Measurements from ENCODE around the gene CSNK1A1.
"Not testable (repeated sequence)": the region's sequence is repeated elsewhere in the genome, so short reads cannot be mapped to it uniquely, and the experiment has no call there.

Gene CSNK1A1

GRCh38 chr5:149453618-149454415, 97.4 kb downstream of the CSNK1A1 start:
- DNase-seq: no peak

GRCh38 chr5:149452665-149453617, 98.3 kb downstream of the CSNK1A1 start:
- DNase-seq: no peak

DNA sequence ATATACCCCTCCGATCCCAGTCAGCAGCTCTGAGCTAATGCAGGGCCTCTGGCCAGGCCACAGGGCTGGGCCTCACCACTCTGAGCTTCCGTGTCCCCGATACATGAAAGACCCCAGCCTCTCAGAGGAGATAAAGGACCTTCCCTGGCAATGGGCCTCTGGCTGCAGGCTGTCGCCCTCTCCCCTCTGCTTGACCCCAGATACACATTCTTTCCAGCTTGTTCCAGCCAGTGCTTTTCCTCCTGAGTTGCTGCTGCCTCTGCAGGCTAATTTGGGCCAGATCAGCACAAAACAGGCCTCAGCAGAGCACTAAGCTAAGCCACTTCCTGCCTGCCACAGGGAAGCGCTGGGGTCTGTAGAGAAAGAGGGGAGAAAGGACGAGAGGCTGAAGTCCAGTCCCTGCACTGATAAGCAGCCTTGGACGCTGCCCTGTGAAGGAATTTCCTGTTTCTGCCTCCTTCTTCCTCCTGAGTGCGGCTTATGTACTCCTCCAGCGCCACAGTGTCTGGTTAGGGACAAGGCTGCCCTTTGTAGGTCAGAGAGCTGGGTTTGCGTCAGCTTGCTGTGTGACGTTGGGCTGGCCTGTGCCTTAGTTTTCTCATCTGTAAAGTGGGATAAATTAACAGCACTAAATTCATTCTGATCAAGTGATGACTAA, 99.1 kb downstream of the CSNK1A1 start:
- no peak for DNase-seq

DNA sequence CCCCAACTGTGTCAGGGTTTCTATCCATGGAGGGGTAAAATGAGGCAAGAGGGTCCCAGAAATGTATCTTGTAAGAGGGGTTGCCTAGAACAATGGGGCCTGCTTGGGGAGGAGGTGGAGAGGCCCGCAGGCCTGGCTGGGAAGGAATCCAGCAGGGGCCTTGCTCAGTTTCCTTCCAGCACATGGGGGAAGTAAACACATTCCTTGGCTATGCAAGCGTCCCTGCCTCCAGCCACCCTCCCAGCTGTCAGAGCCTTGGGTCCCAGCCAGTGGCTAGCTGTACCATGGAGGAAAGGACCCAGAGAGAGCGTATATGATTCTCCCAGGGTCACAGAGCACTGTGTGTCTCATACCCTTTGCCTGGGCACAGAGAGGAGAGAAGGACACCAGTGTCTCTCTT, 101.0 kb downstream of the CSNK1A1 start:
- DNase-seq: no peak

DNA sequence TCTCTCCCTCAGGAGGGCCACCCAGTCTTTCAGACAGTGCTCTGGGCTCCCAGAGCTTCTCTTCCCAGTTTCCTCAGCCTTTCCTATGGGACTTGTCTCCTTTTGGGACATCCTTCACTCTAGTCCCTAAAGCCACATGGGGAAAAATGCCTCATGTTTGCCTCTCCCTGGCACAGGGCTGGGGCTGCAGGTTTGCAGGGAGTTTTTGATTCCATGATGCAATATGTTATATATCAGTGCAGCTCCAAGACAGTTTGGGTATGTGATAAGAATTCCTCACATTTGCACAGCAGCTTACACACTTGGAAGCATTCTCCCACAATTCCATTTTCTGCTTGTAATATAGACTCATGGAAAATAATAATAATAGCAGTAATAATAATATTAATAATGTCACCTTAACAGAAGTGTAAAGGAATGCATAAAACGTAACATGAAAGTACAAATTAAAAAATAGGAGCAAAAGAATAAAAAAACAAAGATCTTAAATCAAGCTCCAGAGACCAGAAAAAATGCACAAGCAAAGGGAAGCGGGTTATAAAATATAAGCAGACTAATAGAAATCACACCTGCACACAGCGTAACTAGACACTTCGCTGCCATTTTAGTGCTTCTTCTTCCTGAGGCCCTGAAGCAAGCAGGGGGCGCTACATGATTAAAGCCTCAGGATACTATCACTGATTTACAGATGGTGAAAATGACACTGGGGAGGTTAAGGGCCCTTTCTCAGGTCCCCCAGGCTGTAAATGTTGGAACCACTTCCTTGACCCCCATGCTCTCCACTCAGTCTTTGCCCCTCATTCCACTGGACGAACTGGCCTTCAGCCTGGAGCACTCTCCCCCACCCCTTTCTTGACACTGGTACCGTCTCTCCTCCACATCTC, 102.2 kb downstream of the CSNK1A1 start:
- DNase-seq: no peak

GRCh38 chr5:149448431-149448830, 102.8 kb downstream of the CSNK1A1 start:
- DNase-seq: no peak

DNA sequence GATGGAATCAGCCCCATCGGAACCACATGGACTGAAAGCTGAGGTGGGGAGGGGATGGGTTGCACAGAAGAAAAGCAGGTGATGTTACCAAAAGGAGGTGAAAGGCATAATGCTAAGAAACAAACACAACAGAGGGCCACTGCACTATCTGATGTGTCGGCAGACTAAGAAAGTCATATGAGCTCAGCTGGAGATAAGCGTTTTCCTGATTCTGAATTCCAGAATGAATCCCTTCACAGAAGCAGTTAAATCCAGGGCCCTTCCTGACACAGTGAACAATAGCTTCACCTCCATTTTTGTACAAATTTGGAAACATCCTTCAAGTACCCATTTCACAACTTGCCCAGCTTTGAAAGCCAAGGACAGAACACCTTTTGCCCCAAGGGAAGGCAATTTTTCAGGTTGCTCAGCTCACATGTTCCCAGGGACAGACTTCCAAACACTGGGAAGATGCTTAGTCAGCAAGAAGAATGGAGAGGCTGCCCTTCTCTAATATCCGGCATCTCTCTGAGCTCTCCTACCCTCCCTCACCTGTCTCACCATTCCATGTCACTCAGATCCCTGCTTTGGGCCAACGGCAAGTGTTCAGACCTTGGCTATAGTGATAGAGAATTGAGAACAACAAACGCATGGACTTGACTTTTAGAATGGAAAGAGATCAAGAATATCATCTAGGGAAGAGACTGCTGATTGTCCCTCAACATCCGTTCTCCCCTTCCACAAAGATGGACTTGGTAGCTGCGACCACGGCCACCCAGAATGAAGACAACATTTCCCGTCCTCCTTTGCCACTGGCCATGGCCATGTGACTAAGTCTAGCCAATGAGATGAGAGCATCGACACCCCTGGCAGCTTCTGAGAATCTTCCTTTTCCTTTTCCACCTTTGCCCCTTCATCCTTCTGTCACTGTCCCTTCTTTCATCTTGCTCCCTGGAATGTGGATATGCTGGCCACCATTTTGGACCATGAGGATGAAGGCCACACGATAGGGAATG, 103.6 kb downstream of the CSNK1A1 start:
- DNase-seq: no peak

DNA sequence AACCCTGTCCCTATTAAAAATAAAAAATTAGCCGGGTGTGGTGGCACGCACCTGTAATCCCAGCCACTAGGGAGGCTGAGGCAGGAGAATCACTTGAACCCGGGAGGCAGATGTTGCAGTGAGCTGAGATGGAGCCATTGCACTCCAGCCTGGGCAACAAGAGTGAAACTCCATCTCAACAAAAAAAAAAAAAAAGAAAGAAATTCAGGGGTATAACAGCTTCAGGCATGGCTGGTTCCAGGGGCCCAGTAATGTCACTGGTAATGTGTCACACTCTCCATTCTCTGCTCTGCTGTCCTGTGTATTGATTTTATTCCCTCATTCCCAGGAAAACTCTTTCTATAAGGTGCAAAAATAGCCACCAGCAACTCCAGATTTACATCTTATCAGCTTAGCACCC, 104.4 kb downstream of the CSNK1A1 start:
- not testable (repeated sequence) for DNase-seq

- DNase-seq: no peak
Measured at GRCh38 chr5:149445739-149446369, 105.4 kb downstream of the CSNK1A1 start.

DNA sequence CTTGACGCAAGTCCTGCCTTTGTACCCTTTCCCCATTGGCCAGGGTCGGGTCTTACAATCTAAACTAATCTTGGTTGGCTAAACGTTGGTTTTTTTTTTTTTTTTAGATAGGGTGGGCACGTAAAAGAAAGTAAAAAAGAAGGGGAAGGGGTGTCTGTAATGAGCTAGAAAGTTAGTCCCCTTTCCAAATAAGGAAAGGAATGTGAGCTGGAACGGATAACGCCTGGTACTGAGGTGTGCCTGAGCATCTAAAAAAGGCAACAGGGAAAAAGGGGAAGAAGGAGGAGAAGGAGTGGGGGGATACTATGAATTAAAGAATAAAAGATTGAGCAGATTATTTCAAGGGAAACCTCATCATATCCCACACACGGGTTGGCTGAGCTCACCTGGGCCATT, 105.9 kb downstream of the CSNK1A1 start:
- no peak for DNase-seq

DNA sequence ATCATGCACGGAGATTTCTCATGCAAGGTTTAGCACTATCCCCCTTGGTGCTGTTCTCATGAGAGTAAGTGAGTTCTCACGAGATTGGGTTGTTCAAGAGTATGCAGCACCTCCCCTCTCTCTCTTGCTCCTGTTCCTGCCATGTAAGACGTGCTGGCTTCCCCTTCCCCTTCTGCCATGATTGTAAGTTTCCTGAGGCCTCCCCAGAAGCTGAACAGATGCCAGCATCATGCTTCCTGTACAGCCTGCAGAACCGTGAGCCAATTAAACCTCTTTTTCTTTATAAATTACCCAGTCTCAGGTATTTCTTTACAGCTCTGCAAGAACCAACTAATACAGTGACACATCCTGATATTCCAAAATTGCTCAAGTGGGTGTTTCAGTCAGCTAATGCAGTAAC, 106.8 kb downstream of the CSNK1A1 start:
- not testable (repeated sequence) for DNase-seq

- no peak for DNase-seq
Measured at GRCh38 chr5:149443210-149443609, 108.0 kb downstream of the CSNK1A1 start.

- peak; percentile 33 to 64 (median 51) for DNase-seq
Measured at GRCh38 chr5:149442563-149443182, 108.6 kb downstream of the CSNK1A1 start.

Measured in T-helper 1 cell (primary cell).